HG03342 (cell line): ENCODE data around the gene MT1M.
"Not testable (repeated sequence)": the region's sequence is repeated elsewhere in the genome, so short reads cannot be mapped to it uniquely, and the experiment has no call there.

Experiments used
- ATAC-seq: cut with Tn5 transposase; IDR thresholded peaks from one replicate; pipeline ENCODE4 v1.9.1; 2021; ENCODE audit warnings: mild to moderate bottlenecking, moderate library complexity; ENCODE audit not compliant: unreplicated experiment

The MT1M gene

GRCh38 chr16:56608043-56608875, 24.2 kb upstream of the MT1M start, which contains the start of gene MT2A:
Gene MT2A (plus strand): TSS chr16:56608584. CDS start chr16:56608656, 72 bp downstream.
- peak; percentile 87 for ATAC-seq

- no peak for ATAC-seq
Measured at GRCh38 chr16:56608876-56609462, 23.5 kb upstream of the MT1M start.

- peak; percentile 45 for ATAC-seq
Measured at GRCh38 chr16:56609463-56609921, 23.0 kb upstream of the MT1M start.

GRCh38 chr16:56610017-56610608, 22.3 kb upstream of the MT1M start:
- no peak for ATAC-seq

GRCh38 chr16:56610609-56611111, 21.8 kb upstream of the MT1M start:
- no peak for ATAC-seq

DNA sequence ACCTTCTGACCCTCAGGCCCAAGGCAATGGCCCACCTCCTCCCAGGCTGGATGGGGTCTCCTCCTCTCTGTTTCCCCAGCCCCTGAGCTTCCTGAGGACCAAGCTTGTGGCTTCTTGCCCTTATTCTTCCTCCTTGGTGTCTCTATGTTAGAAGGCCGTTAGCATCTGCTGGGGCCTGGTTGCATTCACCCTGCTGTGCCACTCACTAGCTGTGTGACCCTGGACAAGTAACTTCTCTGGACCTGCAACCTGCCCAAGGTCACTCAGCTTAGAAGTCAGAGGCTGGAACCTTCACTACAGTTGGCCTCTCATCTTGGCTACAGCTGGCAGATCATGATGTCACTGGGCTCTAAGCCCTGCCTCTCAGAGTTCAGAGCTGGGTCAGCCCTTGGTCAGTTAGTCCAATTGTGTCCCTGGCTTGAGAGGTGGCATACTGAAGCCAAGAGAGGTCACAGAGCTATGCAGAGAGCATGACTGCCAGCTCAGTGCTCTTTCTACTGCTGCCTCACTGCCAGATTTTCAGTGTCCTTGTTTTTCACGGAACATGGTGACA, 21.1 kb upstream of the MT1M start:
- ATAC-seq: no peak

DNA sequence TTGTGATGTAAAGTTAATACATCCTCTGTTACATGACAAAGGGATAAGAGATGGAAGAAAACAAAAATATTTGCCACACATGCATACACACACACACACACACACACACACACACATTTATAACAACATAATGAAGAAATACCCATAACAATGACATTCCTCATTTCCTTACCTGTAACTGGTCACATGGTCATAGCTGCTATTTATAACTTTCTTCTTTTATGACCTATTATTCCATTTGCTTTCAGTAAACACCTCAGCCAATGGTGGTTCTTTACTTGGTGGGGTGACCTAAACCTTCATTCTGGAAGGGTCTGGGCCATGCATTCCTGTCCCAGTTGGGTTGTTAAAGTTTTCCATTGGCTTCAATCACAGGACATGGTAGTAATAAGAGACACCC, 18.8 kb upstream of the MT1M start:
- ATAC-seq: no peak

DNA sequence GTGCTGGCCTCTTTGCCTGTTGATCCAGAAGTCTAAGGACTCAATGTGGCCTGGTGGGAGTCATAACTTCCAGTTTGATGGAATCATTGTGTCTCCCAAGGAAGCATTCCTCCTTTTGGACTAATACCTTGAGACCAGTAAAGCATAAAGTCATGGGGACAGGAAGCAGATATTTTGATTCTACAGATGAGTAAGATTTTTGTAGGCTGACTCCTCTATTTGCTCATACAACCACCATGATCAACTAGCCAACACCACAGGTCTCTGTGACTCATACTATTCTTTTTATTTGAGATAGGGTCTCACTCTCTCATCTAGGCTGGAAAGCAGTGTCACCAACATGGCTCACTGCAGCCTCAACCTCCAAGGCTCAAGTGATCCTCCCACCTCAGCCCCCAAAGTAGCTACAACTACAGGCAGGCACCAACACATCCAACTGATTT, 17.9 kb upstream of the MT1M start:
- ATAC-seq: no peak

DNA sequence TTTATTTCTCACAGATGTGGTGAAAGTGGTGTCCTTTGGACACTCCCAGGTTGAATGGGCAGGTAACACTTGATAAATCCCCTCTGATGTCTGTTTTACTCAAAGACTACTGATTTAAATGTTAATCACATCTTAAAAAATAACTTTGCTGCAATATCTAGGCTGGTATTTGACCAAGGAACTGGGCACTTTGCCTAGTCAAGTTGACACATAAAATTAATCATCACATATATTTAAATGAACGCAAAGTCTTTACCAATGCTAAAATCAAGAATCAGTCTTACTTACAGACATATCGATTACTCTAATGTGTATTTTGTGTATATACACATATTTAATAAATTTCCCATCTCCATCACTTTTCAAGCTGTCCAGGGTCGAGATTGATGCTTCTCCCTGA, 17.1 kb upstream of the MT1M start:
- ATAC-seq: no peak

DNA sequence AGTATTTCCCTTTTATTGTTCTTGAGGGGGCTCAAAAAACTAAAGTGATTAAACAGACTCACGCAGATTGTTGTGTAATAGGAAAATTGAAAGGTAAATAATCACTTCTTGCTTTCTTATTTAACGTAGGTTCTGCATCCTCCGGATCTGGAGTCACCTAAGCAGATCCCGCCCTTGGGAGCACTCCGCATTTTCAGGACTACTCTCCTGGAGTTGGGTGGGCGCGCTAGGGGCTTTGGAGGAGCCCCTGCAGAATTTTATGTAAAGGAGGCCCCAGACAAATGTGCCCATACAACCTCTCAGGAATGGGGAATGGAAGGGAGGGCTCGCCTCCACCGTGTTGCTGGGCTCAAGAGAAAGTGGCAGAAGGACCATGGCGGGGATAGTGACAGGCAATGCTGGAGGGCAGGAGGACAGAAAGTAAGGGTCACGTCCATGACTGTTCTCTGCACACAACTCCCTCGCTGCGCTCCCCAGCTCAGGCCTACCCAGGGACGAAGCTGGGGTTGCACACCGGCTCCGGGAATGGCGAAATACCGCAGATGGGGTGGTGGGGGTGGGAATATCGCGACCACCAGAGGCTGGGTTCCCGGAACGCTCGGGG, 15.7 kb upstream of the MT1M start:
- no peak for ATAC-seq

DNA sequence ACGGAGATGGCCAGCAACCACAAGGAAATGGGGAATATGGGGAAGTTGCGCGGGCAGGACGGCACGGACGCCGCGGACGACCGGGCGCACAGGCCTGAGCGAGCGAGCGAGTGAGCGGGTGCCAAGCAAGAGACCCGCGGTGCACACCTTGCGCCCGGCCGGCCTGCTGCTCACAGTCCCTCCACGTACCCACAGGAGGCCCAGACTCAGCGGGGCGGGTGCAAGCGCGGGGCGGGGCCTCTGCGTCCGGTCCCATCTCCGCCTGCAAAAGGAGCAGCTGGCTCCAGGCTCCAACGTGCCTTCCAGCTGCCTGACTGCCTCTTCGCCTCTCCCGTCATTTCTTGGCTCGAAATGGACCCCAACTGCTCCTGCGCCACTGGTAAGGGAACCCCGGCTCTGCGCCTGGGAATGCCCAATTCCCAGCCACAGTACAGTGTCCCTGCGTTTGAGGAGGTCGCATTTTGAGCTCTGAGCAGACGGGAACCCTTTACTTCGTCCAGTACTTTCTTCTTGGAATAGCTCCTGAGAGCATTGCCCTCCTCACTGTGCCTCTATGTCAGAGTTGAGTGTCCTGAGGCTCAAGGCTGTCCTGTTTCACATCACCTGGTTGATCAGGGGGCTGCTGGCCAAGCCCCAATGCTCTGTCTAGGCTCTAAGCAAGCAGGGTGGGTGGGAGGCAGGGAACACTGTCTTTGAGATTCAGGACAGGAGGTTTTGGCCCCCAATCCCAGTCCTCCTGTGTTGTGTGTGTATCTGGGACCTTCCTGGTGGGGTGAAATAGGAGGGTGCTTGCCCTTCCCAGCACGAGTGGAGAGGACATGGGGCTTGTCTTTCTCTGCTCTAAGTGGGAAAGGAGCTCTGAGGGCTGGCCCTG, 15.0 kb upstream of the MT1M start:
- no peak for ATAC-seq

- no peak for ATAC-seq
Measured at GRCh38 chr16:56618138-56618537, 14.3 kb upstream of the MT1M start.

- ATAC-seq: no peak
Measured at GRCh38 chr16:56620339-56620897, 12.0 kb upstream of the MT1M start.

GRCh38 chr16:56621665-56622445, 10.6 kb upstream of the MT1M start:
- not testable (repeated sequence) for ATAC-seq

GRCh38 chr16:56623184-56623583, 9.3 kb upstream of the MT1M start:
- not testable (repeated sequence) for ATAC-seq

DNA sequence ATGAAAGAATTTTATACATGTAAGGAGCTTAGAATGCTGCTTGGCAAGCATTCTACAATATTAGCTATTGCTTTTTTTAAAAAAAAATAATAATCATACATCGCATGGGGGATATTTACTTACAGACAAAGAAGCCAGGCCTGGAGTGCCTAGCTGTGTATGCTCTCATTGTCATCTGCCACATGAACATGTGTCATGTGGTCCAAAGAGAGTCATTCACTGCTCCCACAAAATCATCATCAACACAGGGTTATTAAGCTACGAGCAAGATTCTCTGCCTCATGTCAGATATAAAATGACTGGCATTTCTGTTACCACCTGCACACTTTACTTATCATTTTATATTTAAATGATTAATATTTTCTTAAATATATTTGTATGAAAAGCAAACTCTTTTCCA, 8.8 kb upstream of the MT1M start:
- ATAC-seq: no peak

- peak; percentile 59 for ATAC-seq
Measured at GRCh38 chr16:56625140-56625942, 7.1 kb upstream of the MT1M start, which contains the start of gene MT1E. Gene MT1E (plus strand): TSS chr16:56625781. CDS start chr16:56625852, 71 bp downstream.
